NT2/D1 (cell line): ENCODE measurements around the gene ZNF750.

ENCODE experiments used
- YY1 ChIP-seq: IDR thresholded peaks from 2 replicates; pipeline ENCODE4 v1.6.1; 2011; ENCODE audit not compliant: insufficient read length, insufficient read depth
- ZNF274 ChIP-seq: IDR thresholded peaks from 2 replicates; pipeline ENCODE4 v1.6.1; 2011; ENCODE audit warnings: mild to moderate bottlenecking, low read depth, low read length

GRCh38 chr17:82780971-82781893, 58.6 kb downstream of the ZNF750 start:
- TF ChIP-seq YY1 (no peak), ZNF274 (no peak)
